Stimulated activated CD8-positive, alpha-beta memory T cell treated with anti-CD3 and anti-CD28 coated beads, Interleukin-12 subunit alpha, Interleukin-12 subunit beta, amount 100 ng/mL, for 4 hours (primary cell): ENCODE results near the gene BLOC1S1.

Experiments
- DNase-seq: peaks from one replicate; pipeline ENCODE4 v3.0.0-alpha.2; 2020; ENCODE audit warnings: low read depth

The BLOC1S1 gene

DNA sequence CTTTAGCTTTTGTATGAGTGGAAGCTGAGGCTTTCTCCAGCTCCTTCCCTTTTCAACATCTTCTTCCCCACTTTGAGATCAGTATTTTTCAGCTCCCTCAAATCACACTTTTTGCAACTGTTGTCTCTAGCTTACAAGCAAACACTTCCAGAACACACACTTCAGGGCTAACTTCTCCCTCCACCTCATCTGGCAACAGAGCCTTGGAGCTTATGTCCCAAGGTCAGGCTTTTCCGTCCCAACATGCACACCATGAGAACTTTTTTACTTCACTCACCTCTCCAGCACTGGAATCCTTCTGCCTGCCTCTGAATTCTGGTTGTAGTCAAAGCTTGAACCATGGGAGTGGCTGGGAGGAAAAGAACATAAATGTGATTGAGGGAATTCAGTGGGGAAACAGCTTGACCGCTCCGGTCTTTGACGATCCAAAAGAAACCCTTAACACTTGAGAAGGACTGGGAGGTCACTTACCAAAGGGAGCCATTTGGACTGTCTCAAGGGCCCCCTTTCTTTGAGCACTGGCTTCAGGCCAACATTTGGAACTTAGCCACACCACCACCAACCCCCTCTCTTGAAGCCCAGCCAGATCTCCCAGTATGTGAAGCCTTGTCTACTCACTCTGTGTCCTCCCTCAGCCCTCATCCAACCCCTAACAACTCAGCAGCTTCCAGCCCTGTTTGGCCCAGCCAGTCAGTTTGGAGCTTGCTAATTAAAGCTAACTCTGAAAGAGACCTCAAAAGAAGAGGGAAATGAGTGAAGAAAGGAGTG, 3.9 kb upstream of the BLOC1S1 start:
- no peak for DNase-seq

DNA sequence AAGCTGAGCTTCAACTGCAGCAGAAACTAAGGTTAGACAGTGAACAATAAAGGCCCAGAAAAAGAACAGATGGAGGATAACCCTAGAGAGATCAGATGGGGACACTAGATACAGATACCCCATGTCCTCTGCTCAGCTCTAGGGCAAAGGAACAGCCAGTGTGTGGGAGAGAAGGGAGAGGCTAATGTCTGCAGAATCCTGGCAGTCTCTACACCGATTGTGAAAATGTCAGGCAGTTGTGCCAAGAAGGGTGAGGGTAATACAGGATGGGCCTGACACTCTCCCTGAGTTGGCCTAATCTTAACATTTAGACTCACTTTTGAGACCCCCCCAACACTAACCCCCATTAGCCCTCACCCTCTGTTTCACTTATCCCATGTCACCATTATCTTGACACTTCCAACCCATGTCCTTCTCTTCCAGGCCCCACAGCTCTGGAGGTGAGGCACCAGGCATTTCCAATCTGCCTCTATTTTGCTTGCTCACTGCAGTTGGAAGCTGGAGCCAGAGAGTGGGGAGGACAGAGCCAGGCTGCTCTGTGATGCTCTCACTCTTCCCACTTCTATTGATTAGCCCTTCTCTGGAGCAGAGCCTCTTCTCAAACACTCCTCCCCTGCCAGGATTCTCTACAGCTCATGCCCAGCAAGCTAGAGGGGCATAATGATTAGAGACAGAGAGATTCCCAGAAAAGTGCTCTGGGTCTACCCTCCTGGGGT, 3.0 kb upstream of the BLOC1S1 start:
- no peak for DNase-seq

DNA sequence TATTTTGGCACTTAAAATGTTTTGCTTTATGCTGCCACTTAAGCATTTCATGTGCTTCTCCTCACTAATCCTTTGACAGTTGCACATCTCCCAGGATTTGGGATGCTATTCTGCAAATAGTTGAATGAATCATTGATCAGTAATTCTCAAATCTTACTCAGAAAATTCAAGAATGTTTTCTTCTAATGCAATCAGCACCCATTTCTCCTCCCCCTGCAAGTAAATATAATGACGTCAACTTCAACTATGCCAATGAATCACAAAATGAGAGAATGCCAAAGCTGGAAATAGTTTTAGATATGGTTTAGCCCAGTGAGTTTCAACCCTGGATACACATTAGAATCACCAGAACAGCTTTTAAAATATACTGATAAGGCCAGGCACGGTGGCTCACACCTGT, 2.1 kb upstream of the BLOC1S1 start:
- no peak for DNase-seq

DNA sequence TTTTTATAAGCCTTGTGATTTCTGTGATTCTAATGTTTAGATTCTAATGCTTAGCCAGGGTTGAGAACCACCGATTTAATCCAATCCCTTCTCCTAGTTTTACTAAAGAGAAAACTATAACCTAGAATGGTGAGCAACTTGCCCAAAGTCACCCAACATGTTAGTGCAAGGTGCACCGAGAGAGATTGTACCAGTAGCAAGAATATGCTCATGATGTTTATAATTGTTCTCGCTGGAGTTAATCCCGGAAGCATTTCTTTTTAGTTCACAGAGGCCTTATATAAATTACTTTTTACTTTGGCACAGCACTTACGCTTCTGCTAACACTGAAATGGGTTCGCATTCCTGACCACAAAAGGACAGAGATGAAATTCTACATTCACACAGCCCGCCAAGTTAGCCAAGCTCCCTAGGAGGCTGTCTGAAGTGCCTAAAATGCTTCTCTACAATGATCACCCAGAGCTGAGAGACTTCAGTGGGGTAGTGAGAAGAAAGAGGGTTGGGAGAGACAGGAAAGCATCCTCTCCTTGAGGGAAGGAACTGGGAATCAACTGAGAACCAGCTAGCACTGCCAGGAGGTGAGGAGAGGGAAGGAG, 579 bp upstream of the BLOC1S1 start:
- DNase-seq: no peak

DNA sequence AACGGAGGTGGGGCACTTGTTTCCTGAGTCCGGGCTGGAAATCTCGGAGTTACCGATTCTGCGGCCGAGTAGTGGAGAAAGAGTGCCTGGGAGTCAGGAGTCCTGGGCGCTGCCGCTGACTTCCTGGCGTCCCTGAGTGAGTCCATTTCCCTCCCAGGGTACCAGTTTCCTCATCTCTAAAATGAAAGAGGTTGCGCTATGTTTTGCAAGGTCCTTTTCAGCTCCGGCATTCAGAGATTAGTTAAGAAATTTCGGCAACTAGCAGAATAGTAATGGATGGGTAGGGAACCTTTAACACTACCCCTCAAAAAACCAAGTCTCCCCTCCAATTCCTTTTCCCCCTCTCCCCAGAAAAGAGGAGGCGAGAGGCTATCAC, 724 bp downstream of the BLOC1S1 start:
- no peak for DNase-seq

DNA sequence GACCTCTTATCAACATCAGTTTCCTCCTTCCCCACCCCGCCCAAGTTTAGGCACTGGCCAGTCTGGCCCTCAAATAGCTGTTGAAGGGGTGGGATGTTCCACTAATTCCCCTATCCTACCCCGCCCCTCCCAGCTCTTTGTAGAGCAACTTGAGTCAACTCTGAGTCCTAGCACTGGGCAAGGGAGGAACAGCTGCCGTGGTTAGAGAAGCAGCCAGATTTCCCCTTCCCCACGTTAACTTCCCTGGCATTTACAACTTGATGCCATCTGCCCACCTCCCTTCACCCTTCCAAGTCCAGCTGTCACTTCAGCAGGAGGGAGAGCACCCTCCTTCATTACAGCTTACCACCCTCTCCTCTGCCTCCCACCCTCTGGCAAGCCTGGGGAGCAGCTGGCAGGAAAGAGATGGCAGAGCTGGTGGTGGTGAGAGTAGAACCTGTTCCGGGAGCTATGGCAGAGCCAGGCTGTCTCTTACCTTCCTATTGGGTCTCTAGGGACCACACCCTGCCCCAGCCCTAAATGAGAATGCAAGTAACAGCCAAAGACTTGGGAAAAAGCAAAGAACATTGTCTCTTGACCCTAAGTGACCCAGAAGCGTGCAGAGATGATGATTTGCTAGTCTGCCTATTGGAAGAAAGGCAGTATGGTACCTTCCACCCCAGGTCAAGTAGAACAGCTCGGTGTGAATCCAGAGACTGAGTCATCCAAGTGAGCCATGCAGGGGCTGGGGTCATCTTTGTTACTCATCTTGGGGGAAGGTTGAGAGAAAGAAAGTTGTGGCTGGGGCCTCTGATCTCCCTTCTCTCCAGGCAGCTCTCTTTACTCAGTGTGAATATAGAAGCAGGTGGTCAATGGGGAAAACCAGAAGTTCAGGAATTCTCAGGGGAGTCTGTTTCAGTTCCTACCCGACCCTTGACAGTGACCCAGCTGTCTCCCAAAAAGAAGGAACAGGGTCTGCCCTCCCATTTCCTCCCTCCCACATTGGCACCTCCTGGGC, 1.5 kb downstream of the BLOC1S1 start:
- DNase-seq: no peak

DNA sequence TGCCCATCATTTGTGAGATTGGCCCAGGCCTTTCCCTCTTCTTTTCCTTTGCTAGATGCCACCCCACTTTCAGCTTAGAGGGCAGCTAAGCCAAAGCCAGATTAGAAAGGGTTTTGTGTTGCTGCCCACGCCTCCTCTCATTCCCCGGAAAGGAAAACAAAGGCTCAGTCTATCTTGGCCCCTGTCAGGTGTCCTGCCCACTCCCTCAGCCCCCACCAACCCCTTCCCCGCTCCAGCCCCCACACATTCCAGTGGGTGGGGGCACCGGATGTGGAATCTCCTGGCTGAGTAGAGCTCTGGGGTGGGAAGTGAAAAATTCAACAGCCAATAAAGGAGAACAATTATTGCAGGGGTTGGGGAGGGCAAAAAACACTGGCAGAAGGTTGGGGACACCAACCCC, 2.2 kb downstream of the BLOC1S1 start:
- no peak for DNase-seq

DNA sequence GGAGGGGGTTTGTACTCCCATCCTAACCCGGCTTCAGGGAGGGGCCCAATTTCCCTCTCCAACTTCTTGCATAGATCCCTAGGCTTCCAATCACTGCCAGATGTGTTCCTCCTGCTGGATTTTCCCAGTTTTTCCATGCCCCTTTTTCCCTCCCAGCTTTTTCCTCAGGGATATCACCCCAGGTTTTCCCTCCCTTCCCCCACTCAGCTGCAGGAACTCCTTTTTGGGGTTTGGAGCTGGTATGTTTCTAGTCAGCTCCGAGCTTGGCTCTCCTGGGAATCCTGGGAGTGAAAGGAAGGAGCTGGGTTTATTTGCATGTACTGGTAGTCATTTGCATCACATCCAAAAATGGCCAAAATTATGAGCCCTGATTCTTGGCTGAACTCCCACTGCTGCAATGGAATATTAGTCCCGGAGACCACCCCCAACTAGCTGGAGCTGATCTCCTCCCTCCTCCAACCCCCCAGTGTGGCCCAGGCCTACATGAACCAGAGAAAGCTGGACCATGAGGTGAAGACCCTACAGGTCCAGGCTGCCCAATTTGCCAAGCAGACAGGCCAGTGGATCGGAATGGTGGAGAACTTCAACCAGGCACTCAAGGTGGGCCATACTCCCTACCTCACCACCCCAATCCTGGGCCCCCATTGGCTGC, 2.9 kb downstream of the BLOC1S1 start:
- no peak for DNase-seq

DNA sequence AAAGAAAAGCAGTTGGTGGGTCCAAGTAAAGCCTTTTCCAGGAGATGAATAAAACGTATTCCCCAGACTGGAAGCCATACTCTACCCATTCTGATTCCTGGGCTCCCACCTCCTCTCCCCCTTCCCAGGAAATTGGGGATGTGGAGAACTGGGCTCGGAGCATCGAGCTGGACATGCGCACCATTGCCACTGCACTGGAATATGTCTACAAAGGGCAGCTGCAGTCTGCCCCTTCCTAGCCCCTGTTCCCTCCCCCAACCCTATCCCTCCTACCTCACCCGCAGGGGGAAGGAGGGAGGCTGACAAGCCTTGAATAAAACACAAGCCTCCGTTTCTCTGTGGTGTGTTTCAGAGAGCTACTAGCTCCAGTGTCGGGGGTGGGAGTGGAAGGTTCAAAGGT, 3.5 kb downstream of the BLOC1S1 start:
- no peak for DNase-seq

DNA sequence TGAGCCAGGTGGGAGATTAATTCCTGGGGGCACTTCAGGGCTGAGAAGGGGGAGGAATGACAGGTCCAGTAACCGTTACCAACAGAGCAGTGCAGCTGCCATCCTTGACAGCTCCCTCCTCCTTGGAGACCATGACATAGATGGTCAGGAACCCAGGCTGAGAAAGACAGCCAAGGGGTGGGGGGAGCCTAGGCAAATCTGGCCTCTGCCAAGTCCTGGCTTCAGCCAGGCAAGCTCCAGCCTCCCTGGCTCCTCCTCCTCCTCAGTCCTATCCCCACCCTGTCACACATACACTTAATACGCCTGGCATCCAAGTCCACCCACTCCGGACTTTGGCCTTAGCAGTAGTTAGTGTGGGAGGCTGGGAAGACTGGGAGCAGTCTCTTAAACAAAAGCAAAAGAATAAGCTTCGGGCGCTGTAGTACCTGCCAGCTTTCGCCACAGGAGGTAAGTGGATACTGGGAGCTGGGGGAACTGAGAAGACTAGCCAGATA, 4.3 kb downstream of the BLOC1S1 start, which contains the start of gene RDH5:
Gene RDH5 (plus strand): TSS at position 323 of the 494 bp plus-strand sequence. CDS start 792 bp downstream, outside the sequence.
- no peak for DNase-seq

DNA sequence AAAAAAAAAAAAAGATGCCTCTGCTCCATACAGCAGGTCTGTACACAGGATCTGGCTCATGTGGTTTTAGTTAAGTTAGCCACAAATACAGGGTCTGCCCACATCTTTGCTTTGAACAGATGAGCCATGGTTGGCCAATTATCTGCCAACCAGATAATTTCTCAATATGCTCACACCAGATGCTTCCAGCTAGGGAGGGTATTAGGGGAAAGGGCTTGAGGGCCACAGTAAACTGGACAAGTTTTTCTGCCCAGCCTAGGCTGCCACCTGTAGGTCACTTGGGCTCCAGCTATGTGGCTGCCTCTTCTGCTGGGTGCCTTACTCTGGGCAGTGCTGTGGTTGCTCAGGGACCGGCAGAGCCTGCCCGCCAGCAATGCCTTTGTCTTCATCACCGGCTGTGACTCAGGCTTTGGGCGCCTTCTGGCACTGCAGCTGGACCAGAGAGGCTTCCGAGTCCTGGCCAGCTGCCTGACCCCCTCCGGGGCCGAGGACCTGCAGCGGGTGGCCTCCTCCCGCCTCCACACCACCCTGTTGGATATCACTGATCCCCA, 5.1 kb downstream of the BLOC1S1 start:
- no peak for DNase-seq

DNA sequence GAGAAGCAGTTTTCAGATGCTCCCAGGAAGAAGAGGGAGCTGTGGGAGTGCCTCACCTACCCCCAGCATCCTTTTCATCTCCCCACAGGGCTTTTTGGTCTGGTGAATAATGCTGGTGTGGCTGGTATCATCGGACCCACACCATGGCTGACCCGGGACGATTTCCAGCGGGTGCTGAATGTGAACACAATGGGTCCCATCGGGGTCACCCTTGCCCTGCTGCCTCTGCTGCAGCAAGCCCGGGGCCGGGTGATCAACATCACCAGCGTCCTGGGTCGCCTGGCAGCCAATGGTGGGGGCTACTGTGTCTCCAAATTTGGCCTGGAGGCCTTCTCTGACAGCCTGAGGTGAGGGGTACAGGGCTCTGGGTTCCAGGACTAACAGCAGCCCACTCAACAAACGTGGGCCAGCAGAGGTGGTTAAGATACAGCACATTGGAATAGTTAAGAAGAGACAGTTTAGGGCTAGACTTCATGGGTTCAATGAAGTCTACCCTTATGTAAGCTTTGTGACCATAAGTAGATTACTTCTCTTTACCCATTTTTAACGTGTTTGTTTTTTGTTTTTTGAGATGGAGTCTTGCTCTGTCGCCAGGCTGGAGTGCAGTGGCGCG, 5.9 kb downstream of the BLOC1S1 start:
- no peak for DNase-seq

DNA sequence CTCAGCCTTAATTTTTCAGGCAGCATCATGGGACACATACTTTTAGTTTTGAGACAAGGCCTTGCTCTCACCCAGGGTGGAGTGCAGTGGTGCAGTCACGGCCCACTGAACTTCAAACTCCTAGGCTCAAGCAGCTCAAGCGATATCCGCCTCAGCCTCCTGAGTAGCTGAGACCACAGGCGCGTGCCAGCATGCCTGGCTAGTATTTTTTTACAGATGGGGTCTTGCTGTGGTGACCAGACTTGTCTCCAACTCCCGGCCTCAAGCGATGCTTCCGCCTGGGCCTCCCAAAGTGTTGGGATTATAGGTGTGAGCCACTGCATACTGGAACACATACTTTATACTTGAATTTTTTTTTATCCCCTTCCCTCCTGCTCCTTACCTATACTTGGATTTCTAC, 7.1 kb downstream of the BLOC1S1 start:
- no peak for DNase-seq

DNA sequence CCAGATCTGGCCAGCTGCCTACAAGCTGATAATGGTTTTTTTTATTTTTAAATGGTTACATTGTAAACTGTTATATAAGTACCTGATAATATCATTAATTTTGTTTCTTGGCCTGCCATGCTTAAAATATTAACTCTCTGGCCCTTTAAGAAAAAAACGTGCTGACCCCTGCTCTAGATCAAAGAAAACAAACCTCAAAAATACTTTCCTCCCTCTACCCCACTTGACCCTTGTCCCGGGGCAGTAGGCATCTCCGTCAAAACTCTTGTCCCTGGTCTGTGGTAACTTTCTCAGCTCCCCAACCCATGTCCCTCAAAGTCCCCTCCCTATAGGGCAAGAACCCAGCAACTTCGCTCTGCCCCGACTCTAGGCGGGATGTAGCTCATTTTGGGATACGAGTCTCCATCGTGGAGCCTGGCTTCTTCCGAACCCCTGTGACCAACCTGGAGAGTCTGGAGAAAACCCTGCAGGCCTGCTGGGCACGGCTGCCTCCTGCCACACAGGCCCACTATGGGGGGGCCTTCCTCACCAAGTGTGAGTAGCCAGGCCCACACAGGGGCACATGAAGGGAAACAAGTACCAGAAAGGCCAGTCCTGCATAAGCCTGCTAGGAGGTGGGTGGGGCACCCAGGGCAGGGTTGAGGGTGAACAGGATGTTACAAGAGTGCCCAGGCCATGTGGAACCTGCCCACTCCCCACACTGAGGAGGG, 7.8 kb downstream of the BLOC1S1 start:
- no peak for DNase-seq

DNA sequence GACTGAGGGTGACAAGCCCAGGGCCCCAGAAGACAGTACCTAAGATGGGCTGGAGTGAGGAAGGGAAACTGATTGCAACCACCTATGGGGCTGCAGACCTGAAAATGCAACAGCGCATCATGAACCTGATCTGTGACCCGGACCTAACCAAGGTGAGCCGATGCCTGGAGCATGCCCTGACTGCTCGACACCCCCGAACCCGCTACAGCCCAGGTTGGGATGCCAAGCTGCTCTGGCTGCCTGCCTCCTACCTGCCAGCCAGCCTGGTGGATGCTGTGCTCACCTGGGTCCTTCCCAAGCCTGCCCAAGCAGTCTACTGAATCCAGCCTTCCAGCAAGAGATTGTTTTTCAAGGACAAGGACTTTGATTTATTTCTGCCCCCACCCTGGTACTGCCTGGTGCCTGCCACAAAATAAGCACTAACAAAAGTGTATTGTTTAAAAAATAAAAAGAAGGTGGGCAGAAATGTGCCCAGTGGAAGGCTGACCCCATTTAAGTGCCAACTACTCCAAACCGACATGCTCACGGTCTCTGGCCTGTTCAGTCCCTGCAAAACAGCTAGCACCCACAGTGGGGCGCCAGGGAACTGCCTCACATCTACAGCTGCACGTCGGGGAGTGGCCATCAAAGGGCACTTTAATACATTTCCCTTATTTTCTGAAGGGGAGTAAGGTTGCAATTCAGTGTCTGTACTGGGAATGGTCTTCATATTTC, 8.5 kb downstream of the BLOC1S1 start:
- peak; percentile 27 for DNase-seq

DNA sequence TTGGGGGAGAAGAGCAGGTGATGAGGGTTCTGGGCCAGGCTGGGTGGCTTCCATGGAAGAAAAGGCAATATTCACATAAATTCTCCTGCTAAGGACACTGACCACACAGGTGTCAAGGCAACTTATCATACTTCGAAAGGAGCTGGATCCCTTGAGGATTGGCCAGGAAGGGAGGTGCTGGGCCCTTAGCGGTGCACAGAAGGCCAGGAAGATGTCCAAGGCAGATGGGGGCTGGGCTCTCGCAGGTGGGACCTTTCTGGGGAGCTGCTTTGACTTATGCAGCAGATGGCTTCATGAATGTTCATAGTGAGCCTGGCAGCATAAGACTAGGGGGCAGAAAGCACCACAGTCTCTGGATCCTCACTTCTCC, 9.1 kb downstream of the BLOC1S1 start:
- no peak for DNase-seq

DNA sequence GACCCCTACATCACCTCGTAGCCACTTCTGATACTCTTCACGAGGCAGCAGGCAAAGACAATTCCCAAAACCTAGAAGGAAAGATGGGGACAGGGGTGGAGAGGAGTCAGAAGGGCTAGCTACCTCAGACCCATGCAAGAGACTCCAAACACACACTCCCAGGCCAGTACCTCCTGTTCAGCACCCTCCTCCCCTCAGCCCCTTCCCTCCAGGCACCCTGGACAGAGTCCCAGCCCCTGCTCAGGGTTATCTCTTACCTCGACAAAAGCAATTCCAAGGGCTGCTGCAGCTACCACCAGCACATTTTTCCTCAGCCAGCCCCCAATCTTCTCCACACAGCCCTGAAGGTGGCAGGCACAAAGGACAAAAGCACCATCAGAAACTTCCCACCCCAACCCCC, 9.7 kb downstream of the BLOC1S1 start:
- DNase-seq: no peak

DNA sequence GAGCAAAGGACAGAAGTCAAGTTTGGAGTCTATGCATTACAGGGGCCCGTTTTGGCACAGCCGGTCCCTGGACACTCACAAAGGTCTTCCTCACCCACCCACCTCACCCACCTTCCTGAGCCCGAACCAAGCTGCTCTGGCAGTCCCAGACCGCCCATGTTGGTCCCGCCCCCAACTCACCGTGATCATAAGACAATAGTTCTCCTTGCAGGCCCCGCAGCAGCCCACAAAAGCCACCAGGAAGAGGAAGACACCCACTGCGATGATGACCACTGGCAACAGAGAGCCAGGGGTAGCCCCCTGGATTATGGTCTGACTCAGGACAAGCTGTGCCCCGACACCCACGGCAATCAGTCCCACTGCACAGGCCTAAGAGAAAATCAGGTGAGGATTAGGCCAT, 11.1 kb downstream of the BLOC1S1 start:
- DNase-seq: no peak

DNA sequence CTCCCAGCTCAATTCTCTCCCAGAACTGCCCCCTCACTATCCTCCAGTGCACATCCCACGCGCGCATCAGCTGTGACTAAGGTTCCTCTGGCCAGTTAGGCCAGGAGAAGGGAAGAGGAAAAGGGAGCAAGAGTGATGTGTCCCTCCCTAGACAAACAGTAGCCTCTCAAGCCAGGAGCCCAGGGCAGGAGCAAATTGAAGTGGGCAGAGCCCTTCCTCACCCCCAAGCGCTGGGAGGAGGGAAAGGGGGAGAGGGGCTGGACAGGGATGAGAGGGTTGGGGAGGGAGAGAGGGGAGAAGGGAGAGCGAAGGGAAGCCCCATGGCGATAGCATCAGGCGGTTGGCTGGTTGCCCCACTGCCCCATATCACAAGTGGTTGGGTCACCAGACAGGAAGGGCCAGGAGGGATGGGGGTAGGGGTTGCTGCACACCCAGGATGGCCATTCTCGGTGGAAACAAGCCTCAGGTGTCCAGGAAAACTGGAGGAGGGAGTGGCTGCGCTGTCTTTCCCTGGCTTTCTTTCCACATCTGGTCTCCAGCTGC, 11.9 kb downstream of the BLOC1S1 start:
- DNase-seq: no peak
